HEK293 (cell line): Measurements from ENCODE around the gene EXOC2.

Experiments used
- CTCF ChIA-PET: fragments of 350-600 bp; formaldehyde crosslinking; extraction: SDS; loops from one replicate; lab custom pipeline; 2021; ENCODE audit warnings: antibody characterized with exemption; lab: Yijun Ruan, JAX
- POLR2A ChIA-PET: fragments of 300-600 bp; formaldehyde crosslinking; extraction: SDS; loops from one replicate; lab custom pipeline; 2020; ENCODE audit warnings: antibody characterized with exemption, inconsistent platforms; lab: Yijun Ruan, JAX
- H3K27ac ChIP-seq: fragments of 200-500 bp; sonication (Bioruptor generic); 2 replicates; pipeline ENCODE4 v1.5.1; 2014; ENCODE audit warnings: low read depth, low read length, control low read depth, inconsistent platforms; ENCODE audit errors: extremely low read depth
- H3K36me3 ChIP-seq, 2 experiments: fragments of 200-500 bp in 1 of 2; sonication (Bioruptor generic) in 1 of 2; 1 replicate in 1 of 2; 2 replicates in 1 of 2; pipeline ENCODE4 v1.5.1; 2014 to 2017; ENCODE audit warnings: inconsistent platforms in 2 of 2, low read length in 2 of 2; ENCODE audit not compliant: control insufficient read depth in 2 of 2, insufficient read depth in 1 of 2
- H3K4me1 ChIP-seq: fragments of 200-500 bp; sonication (Bioruptor generic); 2 replicates; pipeline ENCODE4 v1.5.1; 2014; ENCODE audit warnings: mild to moderate bottlenecking, low read length, inconsistent platforms; ENCODE audit not compliant: control insufficient read depth, insufficient read depth
- H3K4me3 ChIP-seq: 2 replicates; pipeline ENCODE4 v1.5.1; 2011; ENCODE audit warnings: low read depth, mild to moderate bottlenecking, control low read depth, low read length, moderate library complexity
- H3K9me3 ChIP-seq: fragments of 200-500 bp; sonication (Bioruptor generic); 2 replicates; pipeline ENCODE4 v1.5.1; 2014; ENCODE audit warnings: low read depth, low read length, inconsistent platforms; ENCODE audit not compliant: control insufficient read depth, insufficient read depth
- GLI4 ChIP-seq: fragments of 450-650 bp; formaldehyde crosslinking; IDR thresholded peaks from 2 replicates; pipeline ENCODE4 v1.5.1; 2016; ENCODE audit warnings: missing biosample characterization, missing genetic modification characterization
- GLIS2 ChIP-seq: fragments of 450-650 bp; formaldehyde crosslinking; IDR thresholded peaks from 2 replicates; pipeline ENCODE4 v1.5.1; 2016; ENCODE audit warnings: missing biosample characterization, missing genetic modification characterization
- KLF10 ChIP-seq: fragments of 450-650 bp; IDR thresholded peaks from 2 replicates; pipeline ENCODE4 v1.5.1; 2018; ENCODE audit warnings: missing biosample characterization, mild to moderate bottlenecking, missing genetic modification characterization
- SP2 ChIP-seq: fragments of 450-650 bp; formaldehyde crosslinking; IDR thresholded peaks from 2 replicates; pipeline ENCODE4 v1.5.1; 2016; ENCODE audit warnings: missing biosample characterization, missing genetic modification characterization
- ZNF184 ChIP-seq: fragments of 450-650 bp; IDR thresholded peaks from 2 replicates; pipeline ENCODE4 v1.5.1; 2018; ENCODE audit warnings: missing biosample characterization, mild to moderate bottlenecking, missing genetic modification characterization
- ZNF202 ChIP-seq: fragments of 450-650 bp; formaldehyde crosslinking; IDR thresholded peaks from 2 replicates; pipeline ENCODE4 v1.5.1; 2016; ENCODE audit warnings: missing biosample characterization, missing genetic modification characterization, borderline replicate concordance
- ZNF24 ChIP-seq: fragments of 450-650 bp; formaldehyde crosslinking; IDR thresholded peaks from 2 replicates; pipeline ENCODE4 v1.5.1; 2016; ENCODE audit warnings: missing biosample characterization, missing genetic modification characterization
- ZNF311 ChIP-seq: fragments of 450-650 bp; formaldehyde crosslinking; IDR thresholded peaks from 2 replicates; pipeline ENCODE4 v1.5.1; 2017; ENCODE audit warnings: missing biosample characterization, missing genetic modification characterization, borderline replicate concordance
- ZNF404 ChIP-seq: fragments of 450-650 bp; formaldehyde crosslinking; IDR thresholded peaks from 2 replicates; pipeline ENCODE4 v1.5.1; 2017; ENCODE audit warnings: missing biosample characterization, missing genetic modification characterization
- ZNF423 ChIP-seq: fragments of 450-650 bp; formaldehyde crosslinking; IDR thresholded peaks from 2 replicates; pipeline ENCODE4 v1.5.1; 2016; ENCODE audit warnings: missing biosample characterization, missing genetic modification characterization
- ZNF514 ChIP-seq: fragments of 450-650 bp; formaldehyde crosslinking; IDR thresholded peaks from 2 replicates; pipeline ENCODE4 v1.5.1; 2016; ENCODE audit warnings: missing biosample characterization, missing genetic modification characterization
- ZNF621 ChIP-seq: fragments of 450-650 bp; formaldehyde crosslinking; IDR thresholded peaks from 2 replicates; pipeline ENCODE4 v1.5.1; 2017; ENCODE audit warnings: missing biosample characterization, missing genetic modification characterization
- ZNF654 ChIP-seq: fragments of 450-650 bp; formaldehyde crosslinking; IDR thresholded peaks from 2 replicates; pipeline ENCODE4 v1.5.1; 2016; ENCODE audit warnings: low read depth, missing biosample characterization, missing genetic modification characterization
- ZNF670 ChIP-seq: fragments of 450-650 bp; formaldehyde crosslinking; IDR thresholded peaks from 2 replicates; pipeline ENCODE4 v1.5.1; 2016; ENCODE audit warnings: missing biosample characterization, missing genetic modification characterization, low read depth
- ZSCAN30 ChIP-seq: fragments of 450-650 bp; IDR thresholded peaks from 2 replicates; pipeline ENCODE4 v1.5.1; 2018; ENCODE audit warnings: missing biosample characterization, mild to moderate bottlenecking, missing genetic modification characterization, moderate library complexity
- TF ChIP-seq, protein P1 (sequence below): fragments of 450-650 bp; formaldehyde crosslinking; IDR thresholded peaks from 2 replicates; pipeline ENCODE4 v1.5.1; 2016; ENCODE audit warnings: missing biosample characterization, missing genetic modification characterization
- TF ChIP-seq, protein P2 (sequence below): fragments of 450-650 bp; formaldehyde crosslinking; IDR thresholded peaks from 2 replicates; pipeline ENCODE4 v1.5.1; 2016; ENCODE audit warnings: missing biosample characterization, missing genetic modification characterization
- TF ChIP-seq, protein P3 (sequence below): fragments of 450-650 bp; formaldehyde crosslinking; IDR thresholded peaks from 2 replicates; pipeline ENCODE4 v1.5.1; 2016; ENCODE audit warnings: missing biosample characterization, missing genetic modification characterization, borderline replicate concordance
- TF ChIP-seq, protein P4 (sequence below): fragments of 450-650 bp; formaldehyde crosslinking; IDR thresholded peaks from 2 replicates; pipeline ENCODE4 v1.5.1; 2017; ENCODE audit warnings: missing biosample characterization, mild to moderate bottlenecking, missing genetic modification characterization, moderate library complexity
- TF ChIP-seq, protein P5 (sequence below): fragments of 450-650 bp; formaldehyde crosslinking; IDR thresholded peaks from 2 replicates; pipeline ENCODE4 v1.5.1; 2017; ENCODE audit warnings: missing biosample characterization, missing genetic modification characterization
- TF ChIP-seq, protein P6 (sequence below): fragments of 450-650 bp; IDR thresholded peaks from 2 replicates; pipeline ENCODE4 v1.5.1; 2018; ENCODE audit warnings: missing biosample characterization, missing genetic modification characterization
- TF ChIP-seq, protein P7 (sequence below): fragments of 450-650 bp; formaldehyde crosslinking; IDR thresholded peaks from 2 replicates; pipeline ENCODE4 v1.5.1; 2016; ENCODE audit warnings: missing biosample characterization, missing genetic modification characterization

The EXOC2 gene

DNA sequence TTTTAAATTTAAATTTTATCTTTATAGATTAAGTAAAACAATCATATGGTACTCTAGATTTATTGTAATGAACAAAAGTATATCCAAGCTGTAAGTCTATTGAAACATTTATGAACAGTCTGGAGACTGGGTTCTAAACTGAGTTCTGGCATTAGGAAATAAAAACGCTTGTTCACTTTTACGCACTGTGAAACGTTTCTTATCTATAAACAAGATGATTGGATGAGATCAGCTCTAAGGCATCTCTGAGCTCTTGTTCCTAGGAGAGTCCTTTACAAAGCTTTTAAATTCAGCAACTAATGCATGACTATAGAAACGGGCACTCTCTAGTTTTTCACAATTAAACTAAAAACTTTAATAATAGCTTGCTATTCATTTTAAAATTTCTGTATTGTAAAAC lies 42.8 kb downstream of the EXOC2 start:
- ChIA-PET POLR2A (interaction anchor here (0.7 to 1.1 kb wide), 3 partner anchors 10 to 42 kb away, joined by 4 to 11 read pairs (median 6); partner anchors contain the start of gene EXOC2), CTCF (interaction anchor here (0.6 to 1.5 kb wide), 7 partner anchors 22 to 461 kb away, joined by 3 to 5 read pairs (median 3); partner anchors contain the start of gene EXOC2)
- Histone ChIP-seq H3K9me3 (no peaks in the 10 kb centered on the region), H3K27ac (no peak overlapping the region), H3K4me3 (no peak overlapping the region), H3K36me3 (no peaks in the 10 kb centered on the region; a peak in 1 of 3 replicates), H3K4me1 (peaks cover 22% of the 10 kb centered on the region)
- TF ChIP-seq SP2 (tag by site-specific recombination) (no peak), KLF10 (tag by site-specific recombination) (0 out of 2 replicates have a peak, but pooled peaks have one; percentile 13), ZNF621 (no peak), ZNF311 (tag by site-specific recombination) (no peak), ZNF24 (tag by site-specific recombination) (no peak), ZNF404 (no peak), ZNF423 (tag by site-specific recombination) (no peak), ZNF202 (tag by site-specific recombination) (no peak)
- TF ChIP-seq, protein P1, sequence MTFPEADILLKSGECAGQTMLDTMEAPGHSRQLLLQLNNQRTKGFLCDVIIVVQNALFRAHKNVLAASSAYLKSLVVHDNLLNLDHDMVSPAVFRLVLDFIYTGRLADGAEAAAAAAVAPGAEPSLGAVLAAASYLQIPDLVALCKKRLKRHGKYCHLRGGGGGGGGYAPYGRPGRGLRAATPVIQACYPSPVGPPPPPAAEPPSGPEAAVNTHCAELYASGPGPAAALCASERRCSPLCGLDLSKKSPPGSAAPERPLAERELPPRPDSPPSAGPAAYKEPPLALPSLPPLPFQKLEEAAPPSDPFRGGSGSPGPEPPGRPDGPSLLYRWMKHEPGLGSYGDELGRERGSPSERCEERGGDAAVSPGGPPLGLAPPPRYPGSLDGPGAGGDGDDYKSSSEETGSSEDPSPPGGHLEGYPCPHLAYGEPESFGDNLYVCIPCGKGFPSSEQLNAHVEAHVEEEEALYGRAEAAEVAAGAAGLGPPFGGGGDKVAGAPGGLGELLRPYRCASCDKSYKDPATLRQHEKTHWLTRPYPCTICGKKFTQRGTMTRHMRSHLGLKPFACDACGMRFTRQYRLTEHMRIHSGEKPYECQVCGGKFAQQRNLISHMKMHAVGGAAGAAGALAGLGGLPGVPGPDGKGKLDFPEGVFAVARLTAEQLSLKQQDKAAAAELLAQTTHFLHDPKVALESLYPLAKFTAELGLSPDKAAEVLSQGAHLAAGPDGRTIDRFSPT: no peak
- TF ChIP-seq, protein P2, sequence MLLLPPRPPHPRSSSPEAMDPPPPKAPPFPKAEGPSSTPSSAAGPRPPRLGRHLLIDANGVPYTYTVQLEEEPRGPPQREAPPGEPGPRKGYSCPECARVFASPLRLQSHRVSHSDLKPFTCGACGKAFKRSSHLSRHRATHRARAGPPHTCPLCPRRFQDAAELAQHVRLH (tag by site-specific recombination): no peak
- TF ChIP-seq, protein P3, sequence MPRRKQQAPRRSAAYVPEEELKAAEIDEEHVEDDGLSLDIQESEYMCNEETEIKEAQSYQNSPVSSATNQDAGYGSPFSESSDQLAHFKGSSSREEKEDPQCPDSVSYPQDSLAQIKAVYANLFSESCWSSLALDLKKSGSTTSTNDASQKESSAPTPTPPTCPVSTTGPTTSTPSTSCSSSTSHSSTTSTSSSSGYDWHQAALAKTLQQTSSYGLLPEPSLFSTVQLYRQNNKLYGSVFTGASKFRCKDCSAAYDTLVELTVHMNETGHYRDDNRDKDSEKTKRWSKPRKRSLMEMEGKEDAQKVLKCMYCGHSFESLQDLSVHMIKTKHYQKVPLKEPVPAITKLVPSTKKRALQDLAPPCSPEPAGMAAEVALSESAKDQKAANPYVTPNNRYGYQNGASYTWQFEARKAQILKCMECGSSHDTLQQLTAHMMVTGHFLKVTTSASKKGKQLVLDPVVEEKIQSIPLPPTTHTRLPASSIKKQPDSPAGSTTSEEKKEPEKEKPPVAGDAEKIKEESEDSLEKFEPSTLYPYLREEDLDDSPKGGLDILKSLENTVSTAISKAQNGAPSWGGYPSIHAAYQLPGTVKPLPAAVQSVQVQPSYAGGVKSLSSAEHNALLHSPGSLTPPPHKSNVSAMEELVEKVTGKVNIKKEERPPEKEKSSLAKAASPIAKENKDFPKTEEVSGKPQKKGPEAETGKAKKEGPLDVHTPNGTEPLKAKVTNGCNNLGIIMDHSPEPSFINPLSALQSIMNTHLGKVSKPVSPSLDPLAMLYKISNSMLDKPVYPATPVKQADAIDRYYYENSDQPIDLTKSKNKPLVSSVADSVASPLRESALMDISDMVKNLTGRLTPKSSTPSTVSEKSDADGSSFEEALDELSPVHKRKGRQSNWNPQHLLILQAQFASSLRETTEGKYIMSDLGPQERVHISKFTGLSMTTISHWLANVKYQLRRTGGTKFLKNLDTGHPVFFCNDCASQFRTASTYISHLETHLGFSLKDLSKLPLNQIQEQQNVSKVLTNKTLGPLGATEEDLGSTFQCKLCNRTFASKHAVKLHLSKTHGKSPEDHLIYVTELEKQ (tag by site-specific recombination): no peak
- TF ChIP-seq, protein P4, sequence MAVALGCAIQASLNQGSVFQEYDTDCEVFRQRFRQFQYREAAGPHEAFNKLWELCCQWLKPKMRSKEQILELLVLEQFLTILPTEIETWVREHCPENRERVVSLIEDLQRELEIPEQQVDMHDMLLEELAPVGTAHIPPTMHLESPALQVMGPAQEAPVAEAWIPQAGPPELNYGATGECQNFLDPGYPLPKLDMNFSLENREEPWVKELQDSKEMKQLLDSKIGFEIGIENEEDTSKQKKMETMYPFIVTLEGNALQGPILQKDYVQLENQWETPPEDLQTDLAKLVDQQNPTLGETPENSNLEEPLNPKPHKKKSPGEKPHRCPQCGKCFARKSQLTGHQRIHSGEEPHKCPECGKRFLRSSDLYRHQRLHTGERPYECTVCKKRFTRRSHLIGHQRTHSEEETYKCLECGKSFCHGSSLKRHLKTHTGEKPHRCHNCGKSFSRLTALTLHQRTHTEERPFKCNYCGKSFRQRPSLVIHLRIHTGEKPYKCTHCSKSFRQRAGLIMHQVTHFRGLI (tag by site-specific recombination): no peak
- TF ChIP-seq, protein P5, sequence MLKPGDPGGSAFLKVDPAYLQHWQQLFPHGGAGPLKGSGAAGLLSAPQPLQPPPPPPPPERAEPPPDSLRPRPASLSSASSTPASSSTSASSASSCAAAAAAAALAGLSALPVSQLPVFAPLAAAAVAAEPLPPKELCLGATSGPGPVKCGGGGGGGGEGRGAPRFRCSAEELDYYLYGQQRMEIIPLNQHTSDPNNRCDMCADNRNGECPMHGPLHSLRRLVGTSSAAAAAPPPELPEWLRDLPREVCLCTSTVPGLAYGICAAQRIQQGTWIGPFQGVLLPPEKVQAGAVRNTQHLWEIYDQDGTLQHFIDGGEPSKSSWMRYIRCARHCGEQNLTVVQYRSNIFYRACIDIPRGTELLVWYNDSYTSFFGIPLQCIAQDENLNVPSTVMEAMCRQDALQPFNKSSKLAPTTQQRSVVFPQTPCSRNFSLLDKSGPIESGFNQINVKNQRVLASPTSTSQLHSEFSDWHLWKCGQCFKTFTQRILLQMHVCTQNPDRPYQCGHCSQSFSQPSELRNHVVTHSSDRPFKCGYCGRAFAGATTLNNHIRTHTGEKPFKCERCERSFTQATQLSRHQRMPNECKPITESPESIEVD (tag by site-specific recombination): peak; percentile 65

DNA sequence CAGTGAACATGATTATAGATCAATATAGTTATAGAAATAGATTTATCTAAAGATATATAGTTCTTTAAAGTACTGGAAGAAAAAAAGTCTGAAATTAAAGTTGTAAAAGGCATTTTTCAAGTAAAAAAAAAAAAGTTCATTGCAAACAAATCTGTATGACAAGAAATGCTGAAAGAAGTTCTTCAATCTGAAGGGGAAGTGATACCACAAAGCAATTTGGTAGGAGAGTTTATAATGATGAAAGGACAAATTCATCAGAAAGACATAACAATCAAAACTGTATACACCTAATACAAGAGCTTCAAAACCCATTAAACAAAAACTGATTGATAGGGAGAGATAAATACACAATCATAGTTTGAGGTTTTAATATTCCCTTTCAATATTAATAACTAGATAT lies 50.1 kb downstream of the EXOC2 start:
- H3K36me3 ChIP-seq: no peaks in the 10 kb centered on the region
- POLR2A ChIA-PET: no interaction called here
- CTCF ChIA-PET: interaction anchor here (0.6 to 0.9 kb wide), 2 partner anchors 79 to 134 kb away, joined by 3 read pairs; no protein-coding TSS in a partner anchor
- H3K9me3 ChIP-seq: no peaks in the 10 kb centered on the region
- H3K27ac ChIP-seq: no peak overlapping the region
- no peaks in the 10 kb centered on the region for H3K4me1 ChIP-seq
- H3K4me3 ChIP-seq: no peak overlapping the region
- TF ChIP-seq ZNF514 (no peak), ZNF654 (tag by site-specific recombination) (no peak), ZNF621 (no peak), ZNF184 (no peak), ZNF670 (no peak), ZSCAN30 (tag by site-specific recombination) (no peak), GLIS2 (tag by site-specific recombination) (no peak), GLI4 (tag by site-specific recombination) (no peak)
- TF ChIP-seq, protein P6, sequence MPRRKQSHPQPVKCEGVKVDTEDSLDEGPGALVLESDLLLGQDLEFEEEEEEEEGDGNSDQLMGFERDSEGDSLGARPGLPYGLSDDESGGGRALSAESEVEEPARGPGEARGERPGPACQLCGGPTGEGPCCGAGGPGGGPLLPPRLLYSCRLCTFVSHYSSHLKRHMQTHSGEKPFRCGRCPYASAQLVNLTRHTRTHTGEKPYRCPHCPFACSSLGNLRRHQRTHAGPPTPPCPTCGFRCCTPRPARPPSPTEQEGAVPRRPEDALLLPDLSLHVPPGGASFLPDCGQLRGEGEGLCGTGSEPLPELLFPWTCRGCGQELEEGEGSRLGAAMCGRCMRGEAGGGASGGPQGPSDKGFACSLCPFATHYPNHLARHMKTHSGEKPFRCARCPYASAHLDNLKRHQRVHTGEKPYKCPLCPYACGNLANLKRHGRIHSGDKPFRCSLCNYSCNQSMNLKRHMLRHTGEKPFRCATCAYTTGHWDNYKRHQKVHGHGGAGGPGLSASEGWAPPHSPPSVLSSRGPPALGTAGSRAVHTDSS (tag by site-specific recombination): no peak
- TF ChIP-seq, protein P7, sequence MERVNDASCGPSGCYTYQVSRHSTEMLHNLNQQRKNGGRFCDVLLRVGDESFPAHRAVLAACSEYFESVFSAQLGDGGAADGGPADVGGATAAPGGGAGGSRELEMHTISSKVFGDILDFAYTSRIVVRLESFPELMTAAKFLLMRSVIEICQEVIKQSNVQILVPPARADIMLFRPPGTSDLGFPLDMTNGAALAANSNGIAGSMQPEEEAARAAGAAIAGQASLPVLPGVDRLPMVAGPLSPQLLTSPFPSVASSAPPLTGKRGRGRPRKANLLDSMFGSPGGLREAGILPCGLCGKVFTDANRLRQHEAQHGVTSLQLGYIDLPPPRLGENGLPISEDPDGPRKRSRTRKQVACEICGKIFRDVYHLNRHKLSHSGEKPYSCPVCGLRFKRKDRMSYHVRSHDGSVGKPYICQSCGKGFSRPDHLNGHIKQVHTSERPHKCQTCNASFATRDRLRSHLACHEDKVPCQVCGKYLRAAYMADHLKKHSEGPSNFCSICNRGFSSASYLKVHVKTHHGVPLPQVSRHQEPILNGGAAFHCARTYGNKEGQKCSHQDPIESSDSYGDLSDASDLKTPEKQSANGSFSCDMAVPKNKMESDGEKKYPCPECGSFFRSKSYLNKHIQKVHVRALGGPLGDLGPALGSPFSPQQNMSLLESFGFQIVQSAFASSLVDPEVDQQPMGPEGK (tag by site-specific recombination): no peak
